Thyroid gland (tissue), 4 donors: ENCODE data around the gene SRRM2.

Experiments used
- CTCF ChIP-seq, 6 experiments: fragments of 200-600 bp in 3 of 6; fragments of 450-650 bp in 3 of 6; sonication (generic) in 3 of 6; IDR thresholded peaks; one replicate each; pipeline ENCODE4 v1.5.1; 2016 to 2019; ENCODE audit warnings: antibody characterized with exemption in 6 of 6, mild to moderate bottlenecking in 2 of 6, inconsistent platforms in 1 of 6, moderate library complexity in 1 of 6
- POLR2A ChIP-seq, 2 donors: fragments of 450-650 bp; IDR thresholded peaks; one replicate each; pipeline ENCODE4 v1.6.1; 2017; ENCODE audit warnings: antibody characterized with exemption in 2 of 2, mild to moderate bottlenecking in 2 of 2, moderate library complexity in 1 of 2

GRCh38 chr16:2743007-2743810 lies 9.2 kb upstream of the SRRM2 start:
- TF ChIP-seq CTCF (IDR thresholded peaks at IDR 0.05): no peak
- no peak for TF ChIP-seq POLR2A (IDR thresholded peaks at IDR 0.05)
